Hepatocyte (in vitro differentiated cells): ENCODE measurements around the gene MYO1D.

Experiments used
- CTCF ChIP-seq: fragments of 200-600 bp; sonication (generic); IDR thresholded peaks from 2 replicates; pipeline ENCODE4 v1.5.1; 2016; ENCODE audit warnings: antibody characterized with exemption, mild to moderate bottlenecking; ENCODE audit not compliant: poor library complexity
- EZH2 ChIP-seq: fragments of 200-600 bp; sonication (generic); IDR thresholded peaks from 2 replicates; pipeline ENCODE4 v1.6.1; 2016; ENCODE audit warnings: antibody characterized with exemption, mild to moderate bottlenecking, borderline replicate concordance
- EZH2phosphoT487 ChIP-seq: fragments of 200-600 bp; sonication (generic); IDR thresholded peaks from one replicate; pipeline ENCODE4 v1.6.1; 2018; ENCODE audit warnings: antibody characterized with exemption, mild to moderate bottlenecking, low read depth, moderate library complexity; ENCODE audit not compliant: unreplicated experiment, severe bottlenecking

- no peak for TF ChIP-seq EZH2
- no peak for TF ChIP-seq CTCF
- no peak for TF ChIP-seq EZH2phosphoT487
Measured at GRCh38 chr17:32863559-32863958, 13.4 kb downstream of the MYO1D start.
